EH (cell line): ENCODE data around the gene GPBP1.
"Not testable (repeated sequence)": the region's sequence is repeated elsewhere in the genome, so short reads cannot be mapped to it uniquely, and the experiment has no call there.

Source experiments
- DNase-seq: peaks from one replicate; pipeline ENCODE4 v3.0.0-alpha.2; 2015; ENCODE audit warnings: low read depth

GPBP1 gene

DNA sequence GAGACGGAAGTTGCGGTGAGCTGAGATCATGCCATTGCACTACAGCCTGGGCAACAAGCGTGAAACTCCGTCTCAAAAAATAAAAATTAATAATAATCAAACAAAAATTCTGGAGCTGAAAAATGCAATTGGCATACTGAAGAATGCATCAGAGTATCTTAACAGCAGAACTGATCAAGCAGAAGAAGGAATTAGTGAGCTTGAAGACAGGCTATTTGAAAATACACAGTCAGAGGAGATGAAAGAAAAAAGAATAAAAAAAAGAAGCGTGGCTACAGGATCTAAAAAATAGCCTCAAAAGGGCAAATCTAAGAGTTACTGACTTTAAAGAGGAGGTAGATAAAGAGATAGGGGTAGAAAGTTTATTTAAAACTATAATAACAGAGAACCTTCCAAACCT, 111.2 kb downstream of the GPBP1 start:
- not testable (repeated sequence) for DNase-seq

GRCh38 chr5:57291894-57292293, 118.0 kb downstream of the GPBP1 start:
- no peak for DNase-seq

DNA sequence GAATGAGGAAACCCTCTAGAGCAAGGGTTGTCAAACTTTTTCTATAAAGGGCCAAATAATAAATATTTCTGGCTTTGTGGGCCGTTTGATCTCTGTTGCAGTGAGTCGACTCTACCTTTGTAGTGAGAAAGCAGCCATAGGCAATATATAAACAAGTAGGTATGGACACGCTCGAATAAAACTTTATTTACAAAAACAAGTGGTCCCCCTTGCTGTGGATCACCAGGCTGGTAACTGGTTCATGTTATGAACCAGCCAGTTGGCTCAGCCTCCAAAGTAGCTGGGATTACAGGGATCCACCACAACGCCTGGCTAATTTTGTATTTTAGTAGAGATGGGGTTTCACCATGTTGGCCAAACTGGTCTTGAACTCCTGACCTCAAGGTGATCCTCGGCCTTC, 118.5 kb downstream of the GPBP1 start:
- no peak for DNase-seq

GRCh38 chr5:57298295-57298984, 124.6 kb downstream of the GPBP1 start:
- peak; percentile 77 for DNase-seq

DNA sequence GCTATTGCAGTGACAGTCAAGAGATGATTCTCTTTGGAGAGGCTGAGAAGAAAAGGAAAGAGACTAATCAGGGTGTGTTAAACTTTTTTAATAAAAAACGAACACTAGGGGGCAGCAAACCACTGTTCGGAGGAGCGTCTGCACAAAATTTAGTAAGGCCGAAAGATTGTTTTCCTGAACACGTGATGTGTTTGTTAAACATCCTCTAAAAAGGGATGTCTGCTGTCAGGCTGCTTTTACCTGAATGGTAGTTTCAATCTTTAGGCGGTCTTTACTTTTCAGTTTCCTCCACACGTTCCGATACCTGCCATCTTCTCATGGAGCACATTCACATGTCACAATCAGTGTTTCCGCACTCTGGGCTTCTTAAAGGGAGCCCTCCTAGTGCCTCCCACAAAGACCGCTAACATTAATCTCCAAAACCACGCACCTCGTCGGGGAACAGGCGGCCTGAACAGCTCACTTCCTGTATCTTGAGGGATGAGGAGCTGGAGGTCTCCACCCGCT, 125.2 kb downstream of the GPBP1 start:
- DNase-seq, result peak; percentile 81

- DNase-seq, result no peak
These were observed 126.1 kb downstream of the GPBP1 start for GRCh38 chr5:57299986-57300385.

GRCh38 chr5:57302164-57302563, 128.3 kb downstream of the GPBP1 start:
- peak; percentile 29 for DNase-seq

- DNase-seq, result peak; percentile 55
These were observed 128.8 kb downstream of the GPBP1 start for GRCh38 chr5:57302643-57303042.

DNA sequence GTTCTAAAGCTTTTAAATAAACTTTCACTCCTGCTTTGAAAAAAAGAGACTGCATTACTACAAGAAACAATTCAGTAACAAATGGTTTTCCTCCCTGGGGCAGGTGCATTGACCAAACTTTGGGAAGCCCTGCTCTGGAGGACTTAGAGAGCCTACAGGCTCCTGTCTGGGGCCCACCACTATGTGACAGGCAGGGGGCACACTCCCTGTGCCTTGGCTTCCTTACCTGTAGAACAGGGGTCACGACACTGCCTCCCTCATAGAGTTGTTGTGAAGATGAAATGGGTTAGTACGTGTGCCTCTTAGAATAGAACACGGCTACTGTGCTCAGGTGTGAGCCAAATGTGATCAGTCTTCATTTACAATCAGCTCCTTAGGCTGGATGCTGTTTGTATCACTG, 130.1 kb downstream of the GPBP1 start:
- DNase-seq, result no peak

DNA sequence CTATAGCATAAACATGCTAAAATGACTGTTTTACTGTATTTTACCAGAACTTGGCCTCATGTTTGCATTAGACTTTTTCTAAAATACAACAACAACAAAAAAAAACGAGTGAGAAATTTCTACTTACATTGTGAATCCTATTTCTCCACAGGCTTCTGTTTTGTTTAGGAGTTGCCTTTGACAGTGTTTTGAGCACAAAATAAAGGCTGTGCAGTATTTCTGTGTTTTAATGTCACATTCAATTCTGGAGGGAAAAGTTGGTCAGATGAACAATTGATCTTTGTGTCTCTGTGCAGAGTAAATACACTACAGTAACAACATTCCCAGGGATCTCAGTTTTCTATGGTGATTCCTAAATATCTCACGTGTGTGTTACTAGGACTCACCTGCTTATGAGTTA, 131.1 kb downstream of the GPBP1 start:
- DNase-seq, result no peak

DNA sequence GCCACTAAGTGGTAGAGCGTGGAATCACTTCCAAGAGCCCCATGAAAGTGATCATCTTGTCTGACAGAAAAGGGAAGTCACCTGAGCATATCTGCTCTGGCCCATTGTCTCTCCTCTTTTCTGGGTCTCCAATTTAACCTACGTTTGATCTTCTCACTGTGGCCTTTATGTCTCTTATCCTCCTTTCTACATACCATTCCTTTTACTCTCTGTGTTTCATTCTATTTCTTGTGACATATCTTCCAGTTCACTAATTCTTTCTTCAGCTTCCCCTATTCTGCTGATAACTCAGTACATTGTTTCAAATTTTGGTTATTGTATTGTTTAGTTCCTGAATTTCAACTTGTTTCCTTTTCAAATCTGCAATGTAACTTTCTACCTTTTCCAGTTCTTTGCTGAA, 132.5 kb downstream of the GPBP1 start:
- no peak for DNase-seq

DNA sequence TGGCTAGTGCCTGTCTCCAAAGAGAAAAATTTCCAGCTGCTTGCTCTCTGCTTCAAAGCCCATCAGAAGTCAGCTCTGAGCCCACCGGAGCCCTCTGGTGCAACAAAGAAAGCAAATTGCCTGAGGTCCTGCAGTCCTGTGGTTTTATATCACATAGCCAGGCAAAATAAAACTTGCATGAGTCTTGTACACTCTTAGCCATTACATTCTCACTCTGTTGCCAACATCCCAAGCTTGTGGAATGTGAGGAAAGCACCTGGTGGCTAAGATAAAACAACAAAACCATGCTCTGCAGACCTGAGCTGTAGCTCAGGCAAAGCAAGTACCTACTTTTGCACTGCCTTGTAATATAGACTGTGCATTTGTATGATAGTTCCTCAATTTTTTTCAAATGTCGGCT, 133.7 kb downstream of the GPBP1 start:
- no peak for DNase-seq

GRCh38 chr5:57309022-57309421, 135.2 kb downstream of the GPBP1 start:
- DNase-seq, result not testable (repeated sequence)

- peak; percentile 29 for DNase-seq
These were observed 137.4 kb downstream of the GPBP1 start for GRCh38 chr5:57311251-57311650.

DNA sequence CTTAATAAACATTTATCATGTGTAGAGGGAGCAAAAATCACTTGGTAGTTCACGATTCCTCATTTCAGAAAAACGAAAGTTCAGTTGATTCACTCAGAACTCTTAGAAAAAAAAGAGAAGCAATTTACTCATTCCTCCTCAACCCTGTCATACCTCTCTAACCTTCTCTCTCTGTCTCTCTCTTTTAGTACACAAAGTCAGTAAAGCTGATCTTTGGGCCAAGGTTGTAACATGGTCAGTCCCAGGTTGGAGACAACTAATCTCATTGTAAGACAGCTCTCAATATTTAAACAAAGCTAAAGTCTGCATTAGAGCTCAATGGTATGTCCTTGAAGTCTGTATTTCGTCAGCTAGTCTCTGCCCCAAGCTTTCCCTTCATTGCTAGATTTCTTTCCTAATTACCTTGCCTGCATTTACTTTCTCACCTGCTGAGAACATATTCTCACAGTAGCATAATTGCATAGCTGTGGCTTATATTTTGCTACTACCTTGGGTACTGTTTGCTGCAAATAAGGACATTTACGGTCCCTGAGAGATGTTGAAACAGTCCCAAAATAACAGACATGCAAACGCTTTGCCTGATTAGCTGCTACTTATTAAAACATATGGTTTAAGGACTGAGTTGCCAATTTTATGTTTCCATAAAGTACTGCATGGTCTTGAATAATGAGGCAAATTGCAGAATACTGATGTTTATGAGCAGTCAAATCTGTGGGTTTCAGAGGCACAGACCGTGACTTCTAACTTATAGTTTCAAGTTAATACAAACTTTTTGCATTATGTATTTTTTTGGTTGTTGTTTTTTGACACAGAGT, 138.3 kb downstream of the GPBP1 start:
- DNase-seq, result no peak

- no peak for DNase-seq
These were observed 139.9 kb downstream of the GPBP1 start for GRCh38 chr5:57313716-57314115.
